ENCODE measurements around the gene ZNF609.

- TF ChIP-seq CTCF (IDR thresholded peaks at IDR 0.05 in 4 of 5, conservative IDR thresholded peaks at IDR 0.05 in 1 of 5) (no peak), POLR2A (IDR thresholded peaks at IDR 0.05) (no peak)
Measured at GRCh38 chr15:64429448-64429847, 30.9 kb upstream of the ZNF609 start.

All from gastrocnemius medialis (tissue), 4 donors.